ENCODE data around the gene GZMB.
A peak's percentile ranks its signal among the peaks of the same experiment; 100 is the strongest.

Gene GZMB

DNA sequence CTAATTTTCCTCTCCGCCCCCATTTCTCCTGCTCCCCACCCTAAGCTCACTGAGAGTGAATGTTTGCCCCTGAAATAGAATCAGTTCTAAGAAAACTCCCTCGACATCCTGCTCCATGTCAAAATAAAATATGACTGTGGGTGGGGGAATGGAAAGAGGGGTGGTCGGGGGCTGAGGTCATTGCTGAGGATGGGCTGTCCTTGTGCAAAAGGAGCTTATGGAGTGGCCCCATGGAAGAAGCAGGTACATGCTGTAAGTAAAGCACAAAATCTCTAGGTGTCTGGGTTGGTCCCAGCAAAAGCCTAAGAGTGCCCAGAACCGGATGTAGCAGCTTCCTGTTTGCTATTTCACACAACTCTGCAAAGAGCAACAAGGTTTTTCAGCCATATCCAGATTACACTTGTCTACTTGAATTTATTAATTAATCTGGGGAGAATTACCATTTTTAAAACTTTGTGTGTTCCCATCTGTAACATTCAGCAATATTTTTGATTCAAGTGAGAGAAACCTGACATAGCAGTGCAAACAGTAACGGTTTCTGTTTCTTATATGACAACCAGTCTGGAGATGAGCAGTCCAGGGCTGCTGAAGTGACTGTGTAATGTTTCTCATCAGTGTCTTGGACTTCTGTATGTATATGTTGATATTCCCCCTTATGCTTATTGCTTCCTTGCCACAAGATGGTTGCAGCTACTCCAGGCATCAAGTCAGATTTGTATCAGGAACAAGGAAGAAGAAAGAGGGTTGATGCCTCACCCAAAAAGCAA lies 40.4 kb upstream of the GZMB start:
- Histone ChIP-seq H3K4me3 (ENCODE audit: low read length) (peak overlapping the region; percentile 28), H3K36me3 (ENCODE audit: control insufficient read depth, low read length) (no peaks in the 10 kb centered on the region), H3K27ac (ENCODE audit: low read depth, low read length) (peak overlapping the region; percentile 62), H3K79me2 (ENCODE audit: control insufficient read depth, low read length) (no peaks in the 10 kb centered on the region), H3K27me3 (ENCODE audit: control insufficient read depth, low read length) (peaks cover 13% of the 10 kb centered on the region), H4K20me1 (ENCODE audit: control insufficient read depth, insufficient read depth, low read depth, low read length) (no peaks in the 10 kb centered on the region), H3K4me2 (ENCODE audit: low read length) (peak overlapping the region; percentile 62), H3F3A (ENCODE audit: control insufficient read depth, insufficient read depth) (peaks cover 14% of the 10 kb centered on the region), H3K9me2 (replicated peaks; ENCODE audit: control insufficient read depth, low read length) (no peaks in the 10 kb centered on the region), H3K4me1 (ENCODE audit: control insufficient read depth, low read length) (peaks cover 28% of the 10 kb centered on the region), H3K9me3 (ENCODE audit: control insufficient read depth, insufficient read depth, low read length) (no peaks in the 10 kb centered on the region)
- no peak for TF ChIP-seq EZH2phosphoT487 (IDR thresholded peaks at IDR 0.05; ENCODE audit: borderline replicate concordance, low read length)
- TF ChIP-seq, protein P1, sequence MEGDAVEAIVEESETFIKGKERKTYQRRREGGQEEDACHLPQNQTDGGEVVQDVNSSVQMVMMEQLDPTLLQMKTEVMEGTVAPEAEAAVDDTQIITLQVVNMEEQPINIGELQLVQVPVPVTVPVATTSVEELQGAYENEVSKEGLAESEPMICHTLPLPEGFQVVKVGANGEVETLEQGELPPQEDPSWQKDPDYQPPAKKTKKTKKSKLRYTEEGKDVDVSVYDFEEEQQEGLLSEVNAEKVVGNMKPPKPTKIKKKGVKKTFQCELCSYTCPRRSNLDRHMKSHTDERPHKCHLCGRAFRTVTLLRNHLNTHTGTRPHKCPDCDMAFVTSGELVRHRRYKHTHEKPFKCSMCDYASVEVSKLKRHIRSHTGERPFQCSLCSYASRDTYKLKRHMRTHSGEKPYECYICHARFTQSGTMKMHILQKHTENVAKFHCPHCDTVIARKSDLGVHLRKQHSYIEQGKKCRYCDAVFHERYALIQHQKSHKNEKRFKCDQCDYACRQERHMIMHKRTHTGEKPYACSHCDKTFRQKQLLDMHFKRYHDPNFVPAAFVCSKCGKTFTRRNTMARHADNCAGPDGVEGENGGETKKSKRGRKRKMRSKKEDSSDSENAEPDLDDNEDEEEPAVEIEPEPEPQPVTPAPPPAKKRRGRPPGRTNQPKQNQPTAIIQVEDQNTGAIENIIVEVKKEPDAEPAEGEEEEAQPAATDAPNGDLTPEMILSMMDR (IDR thresholded peaks at IDR 0.05; ENCODE audit: low read depth, low read length, poor library complexity, severe bottlenecking): no peak

DNA sequence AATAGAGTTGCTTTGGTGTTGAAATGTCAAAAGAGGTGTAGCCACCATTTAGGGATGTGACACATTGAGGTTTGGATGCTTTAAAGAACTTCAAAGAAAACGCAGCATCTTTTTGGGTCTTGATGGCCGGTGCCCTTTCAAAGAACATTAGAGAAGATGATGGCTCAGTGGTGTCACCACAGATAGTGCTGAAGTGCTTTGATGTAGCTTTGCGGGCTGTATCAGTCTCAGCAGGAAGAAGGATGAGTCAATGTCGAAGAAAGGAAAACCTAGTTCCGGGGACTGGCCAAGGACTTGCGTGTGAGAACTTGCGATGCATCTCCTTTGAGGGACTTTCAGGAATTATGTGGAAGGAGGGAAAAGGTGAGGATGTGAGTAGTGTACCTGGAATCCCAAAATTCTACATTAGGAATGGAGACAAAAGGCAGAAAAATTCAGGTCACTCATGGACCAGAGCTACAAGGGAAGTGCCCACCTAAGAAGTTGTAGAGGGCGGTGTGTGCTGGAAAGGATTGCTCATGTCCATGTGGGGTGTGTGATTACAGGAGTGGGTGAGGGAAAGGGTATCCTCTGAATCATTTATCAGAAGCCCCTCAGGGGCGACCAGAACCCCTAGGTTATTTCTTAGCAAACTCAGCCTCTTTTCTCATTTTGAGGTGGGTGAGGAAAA lies 39.7 kb upstream of the GZMB start:
- H3K4me3 ChIP-seq (ENCODE audit: low read length): peak overlapping the region; percentile 28
- no peaks in the 10 kb centered on the region for H3K79me2 ChIP-seq (ENCODE audit: control insufficient read depth, low read length)
- H3K36me3 ChIP-seq (ENCODE audit: control insufficient read depth, low read length): no peaks in the 10 kb centered on the region
- H3K9me3 ChIP-seq (ENCODE audit: control insufficient read depth, insufficient read depth, low read length): no peaks in the 10 kb centered on the region
- peak overlapping the region; percentile 62 for H3K27ac ChIP-seq (ENCODE audit: low read depth, low read length)
- no peaks in the 10 kb centered on the region for H3K9me2 ChIP-seq (replicated peaks; ENCODE audit: control insufficient read depth, low read length)
- H4K20me1 ChIP-seq (ENCODE audit: control insufficient read depth, insufficient read depth, low read depth, low read length): no peaks in the 10 kb centered on the region
- peaks cover 28% of the 10 kb centered on the region for H3K4me1 ChIP-seq (ENCODE audit: control insufficient read depth, low read length)
- H3K4me2 ChIP-seq (ENCODE audit: low read length): peak overlapping the region; percentile 62
- H3F3A ChIP-seq (ENCODE audit: control insufficient read depth, insufficient read depth): peaks cover 14% of the 10 kb centered on the region
- H3K27me3 ChIP-seq (ENCODE audit: control insufficient read depth, low read length): peaks cover 11% of the 10 kb centered on the region
- TF ChIP-seq, protein P1 (IDR thresholded peaks at IDR 0.05; ENCODE audit: low read depth, low read length, poor library complexity, severe bottlenecking): no peak
- no peak for TF ChIP-seq EZH2phosphoT487 (IDR thresholded peaks at IDR 0.05; ENCODE audit: borderline replicate concordance, low read length)

DNA sequence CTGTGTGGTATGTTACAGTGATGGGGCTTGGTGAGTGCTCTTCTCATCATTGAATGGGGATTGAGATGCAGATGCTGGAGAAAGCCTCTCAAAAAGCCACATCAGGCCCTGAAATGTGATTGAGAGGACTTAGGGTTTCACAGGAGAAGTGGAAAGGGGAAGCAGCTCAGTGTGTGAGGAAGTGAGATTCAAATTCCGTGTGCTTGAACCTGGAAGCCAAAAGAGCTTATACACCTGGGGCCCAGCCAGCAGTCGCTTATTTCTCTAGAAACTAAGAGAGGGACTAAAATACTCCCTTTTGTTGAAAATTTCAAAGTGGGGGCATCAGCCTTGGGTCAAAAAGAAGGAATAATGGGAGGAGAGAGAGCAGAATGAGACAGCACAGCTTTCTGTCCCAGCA lies 39.1 kb upstream of the GZMB start:
- Histone ChIP-seq H3K79me2 (ENCODE audit: control insufficient read depth, low read length) (no peaks in the 10 kb centered on the region), H3K4me3 (ENCODE audit: low read length) (peak overlapping the region; percentile 28), H3K27ac (ENCODE audit: low read depth, low read length) (peak overlapping the region; percentile 62), H3F3A (ENCODE audit: control insufficient read depth, insufficient read depth) (peaks cover 14% of the 10 kb centered on the region), H3K36me3 (ENCODE audit: control insufficient read depth, low read length) (no peaks in the 10 kb centered on the region), H3K27me3 (ENCODE audit: control insufficient read depth, low read length) (peaks cover 8% of the 10 kb centered on the region), H4K20me1 (ENCODE audit: control insufficient read depth, insufficient read depth, low read depth, low read length) (no peaks in the 10 kb centered on the region), H3K9me3 (ENCODE audit: control insufficient read depth, insufficient read depth, low read length) (no peaks in the 10 kb centered on the region), H3K9me2 (replicated peaks; ENCODE audit: control insufficient read depth, low read length) (no peaks in the 10 kb centered on the region), H3K4me2 (ENCODE audit: low read length) (peak overlapping the region; percentile 62), H3K4me1 (ENCODE audit: control insufficient read depth, low read length) (peaks cover 28% of the 10 kb centered on the region)
- no peak for TF ChIP-seq EZH2phosphoT487 (IDR thresholded peaks at IDR 0.05; ENCODE audit: borderline replicate concordance, low read length)
- TF ChIP-seq, protein P1 (IDR thresholded peaks at IDR 0.05; ENCODE audit: low read depth, low read length, poor library complexity, severe bottlenecking): no peak
